ENCODE measurements around the gene NFIX. TPM values are rescaled to one million over a fixed set of nuclear protein-coding genes. Genes with fewer than 3 reads are reported as not detected.

Gene NFIX
- total and polyA plus RNA-seq, 2 of the 13 experiments (the other 11 are each of a cell fraction or from before 2014, with no cell fraction given), result 3.4 to 5.4 TPM

- no peak for TF ChIP-seq KDM3A (CRISPR knock-in tag; IDR thresholded peaks at IDR 0.05; ENCODE audit: low read depth)
- no peak for TF ChIP-seq PHF20 (CRISPR knock-in tag; IDR thresholded peaks at IDR 0.05)
- no peak for TF ChIP-seq IKZF1 (IDR thresholded peaks at IDR 0.05)
- peak; percentile 20; the same call in 1 of the 2 replicates for TF ChIP-seq NFKBIZ (CRISPR knock-in tag; IDR thresholded peaks at IDR 0.05)
- TF ChIP-seq ZNF607 (CRISPR knock-in tag; IDR thresholded peaks at IDR 0.05; ENCODE audit: borderline replicate concordance), result peak; percentile 62; the same call in 1 of the 2 replicates
- peak; percentile 62 for TF ChIP-seq LCORL (IDR thresholded peaks at IDR 0.05)
- peak; percentile 99 for TF ChIP-seq LCORL (CRISPR knock-in tag; IDR thresholded peaks at IDR 0.05)
- no peak for TF ChIP-seq CREB1 (IDR thresholded peaks at IDR 0.05)
- 0 out of 2 replicates have a peak, but pooled peaks have one; percentile 53 for TF ChIP-seq CREB1 (CRISPR knock-in tag; IDR thresholded peaks at IDR 0.05)
- TF ChIP-seq NFIB (CRISPR knock-in tag; IDR thresholded peaks at IDR 0.05; ENCODE audit: borderline replicate concordance), result no peak
- peak; percentile 84 for TF ChIP-seq ZNF331 (CRISPR knock-in tag; IDR thresholded peaks at IDR 0.05)
- peak; percentile 71 for TF ChIP-seq ZFP90 (CRISPR knock-in tag; IDR thresholded peaks at IDR 0.05; ENCODE audit: borderline replicate concordance)
- TF ChIP-seq ZNF691 (CRISPR knock-in tag; IDR thresholded peaks at IDR 0.05; ENCODE audit: borderline replicate concordance, low read depth), result 0 out of 2 replicates have a peak, but pooled peaks have one; percentile 32
- peak; percentile 70 for TF ChIP-seq HMG20A (CRISPR knock-in tag; IDR thresholded peaks at IDR 0.05; ENCODE audit: borderline replicate concordance)
- no peak for TF ChIP-seq SNAPC2 (CRISPR knock-in tag; IDR thresholded peaks at IDR 0.05)
- no peak for TF ChIP-seq GABPA (IDR thresholded peaks at IDR 0.05; ENCODE audit: low read depth, low read length)
- TF ChIP-seq GABPA (CRISPR knock-in tag; IDR thresholded peaks at IDR 0.05; ENCODE audit: low read depth), result peak; percentile 48
- TF ChIP-seq ATF1 (CRISPR knock-in tag; IDR thresholded peaks at IDR 0.05), result peak; percentile 65; the same call in 1 of the 2 replicates
- TF ChIP-seq ATF7 (IDR thresholded peaks at IDR 0.05), result no peak
- no peak for TF ChIP-seq ATF7 (CRISPR knock-in tag; IDR thresholded peaks at IDR 0.05)
- TF ChIP-seq NR0B2 (CRISPR knock-in tag; IDR thresholded peaks at IDR 0.05), result peak; percentile 59; the same call in 1 of the 2 replicates
- peak; percentile 91 for TF ChIP-seq HDAC2 (CRISPR knock-in tag; IDR thresholded peaks at IDR 0.05)
- no peak for TF ChIP-seq ISX (CRISPR knock-in tag; conservative IDR thresholded peaks at IDR 0.05)
- TF ChIP-seq IRF9 (CRISPR knock-in tag; IDR thresholded peaks at IDR 0.05; ENCODE audit: borderline replicate concordance), result 0 out of 2 replicates have a peak, but pooled peaks have one; percentile 40
- TF ChIP-seq ZNF362 (CRISPR knock-in tag; IDR thresholded peaks at IDR 0.05; ENCODE audit: borderline replicate concordance), result no peak
- no peak; the same call in 1 of the 2 replicates for TF ChIP-seq ZFP37 (CRISPR knock-in tag; IDR thresholded peaks at IDR 0.05; ENCODE audit: borderline replicate concordance)
- no peak for TF ChIP-seq CENPT (CRISPR knock-in tag; IDR thresholded peaks at IDR 0.05; ENCODE audit: low read depth)
- no peak for TF ChIP-seq RFX3 (CRISPR knock-in tag; IDR thresholded peaks at IDR 0.05)
- peak; percentile 55; the same call in 1 of the 2 replicates for TF ChIP-seq ZNF552 (CRISPR knock-in tag; IDR thresholded peaks at IDR 0.05; ENCODE audit: borderline replicate concordance)
- TF ChIP-seq ZMYM2 (CRISPR knock-in tag; IDR thresholded peaks at IDR 0.05), result 0 out of 2 replicates have a peak, but pooled peaks have one; percentile 31
Observed at GRCh38 chr19:13053761-13054625, 58.7 kb downstream of the NFIX start (continued).
